Measurements from ENCODE around the gene FMR1NB.

The FMR1NB gene

GRCh38 chrX:147981038-147981752, at the start of gene FMR1NB:
TSS of gene FMR1NB (plus strand) at chrX:147981337. CDS start at chrX:147981403, 66 bp downstream.
- no peak for DNase-seq

GRCh38 chrX:147933815-147934214, 47.3 kb upstream of the FMR1NB start:
- no peak for DNase-seq

- no peak for DNase-seq
Observed at GRCh38 chrX:147935156-147935758, 45.9 kb upstream of the FMR1NB start.

- DNase-seq: no peak
Observed at GRCh38 chrX:147945286-147945685, 35.9 kb upstream of the FMR1NB start.

- no peak for DNase-seq
Observed at GRCh38 chrX:147948531-147948930, 32.6 kb upstream of the FMR1NB start.

GRCh38 chrX:147950352-147950751, 30.8 kb upstream of the FMR1NB start:
- DNase-seq: no peak

GRCh38 chrX:147953976-147954375, 27.2 kb upstream of the FMR1NB start:
- DNase-seq: peak in 1 of 3 experiments; percentile 55

GRCh38 chrX:147957291-147957690, 23.8 kb upstream of the FMR1NB start:
- no peak for DNase-seq

- no peak for DNase-seq
Observed at GRCh38 chrX:147958291-147958690, 22.8 kb upstream of the FMR1NB start.

GRCh38 chrX:147960722-147961121, 20.4 kb upstream of the FMR1NB start:
- DNase-seq: no peak

- no peak for DNase-seq
Observed at GRCh38 chrX:147962476-147962875, 18.7 kb upstream of the FMR1NB start.

- no peak for DNase-seq
Observed at GRCh38 chrX:147978931-147979330, 2.2 kb upstream of the FMR1NB start.

GRCh38 chrX:148020329-148020728, 39.2 kb downstream of the FMR1NB start:
- no peak for DNase-seq

- DNase-seq: no peak
Observed at GRCh38 chrX:148024425-148025148, 43.5 kb downstream of the FMR1NB start.

GRCh38 chrX:148035380-148035779, 54.2 kb downstream of the FMR1NB start:
- DNase-seq: no peak

GRCh38 chrX:148037020-148037419, 55.9 kb downstream of the FMR1NB start:
- no peak for DNase-seq

GRCh38 chrX:148043271-148043855, 62.2 kb downstream of the FMR1NB start:
- no peak for DNase-seq

GRCh38 chrX:148047200-148047599, 66.1 kb downstream of the FMR1NB start:
- DNase-seq: no peak

GRCh38 chrX:148049441-148049840, 68.3 kb downstream of the FMR1NB start:
- DNase-seq: peak; percentile 2 to 76 (median 68)

GRCh38 chrX:148051973-148052372, 70.8 kb downstream of the FMR1NB start:
- DNase-seq: no peak

- DNase-seq: no peak
Observed at GRCh38 chrX:148067285-148067684, 86.1 kb downstream of the FMR1NB start.

- DNase-seq: no peak
Observed at GRCh38 chrX:148069759-148070503, 88.8 kb downstream of the FMR1NB start.

- DNase-seq: no peak
Observed at GRCh38 chrX:148070504-148070877, 89.4 kb downstream of the FMR1NB start.

Measured in NCI-H1417 (cell line).